HT-29 (cell line): ENCODE data around the gene JHY. TPM values are rescaled to one million over a fixed set of nuclear protein-coding genes. Genes with fewer than 3 reads are reported as not detected.

Source experiments
- small RNA-seq: library from RNA; depleted of rRNA; stranded (forward); fragments of <200 nt; gene quantifications from one replicate; pipeline ENCODE3, GENCODE V24; 2014
- total RNA-seq: library from RNA; depleted of rRNA; stranded (reverse); fragments of >200 nt; shearing (Covaris generic); gene quantifications from 2 replicates; pipeline ENCODE4 v1.2.3, GENCODE V29; 2014; rRNA removed

The JHY gene
- total RNA-seq, 1 experiment from 2014 or later, result 0.28 TPM

Small RNAs within 50 kb of the gene (small RNA-seq; reads per million reads assigned to genes)
- not detected for gene RNU4-23P

Other genes with a start within 250 kb of the JHY start
- gene UBASH3B, start 227.0 kb upstream of the JHY start, total RNA-seq, result 46.8 and 57.9 TPM in 2 replicates
- gene CRTAM, start 44.3 kb upstream of the JHY start, total RNA-seq, result not detected in 2 replicates
- not detected in 2 replicates for gene BSX, start 99.1 kb downstream of the JHY start, total RNA-seq
- gene HSPA8, start 179.4 kb downstream of the JHY start, total RNA-seq, result 2,030 and 2,090 TPM in 2 replicates